D721Med (cell line): ENCODE measurements around the gene TRIOBP.

Source experiments
- DNase-seq: peaks from one replicate; pipeline ENCODE4 v3.0.0; 2011; ENCODE audit warnings: low spot score; ENCODE audit not compliant: insufficient read length
- FAIRE-seq: peaks from 2 replicates; lab custom pipeline; 2011; peaks lifted over from hg19 to GRCh38; lab: Jason Lieb, UNC
- CTCF ChIP-seq: IDR thresholded peaks from 2 replicates; pipeline ENCODE4 v1.5.1; 2012; ENCODE audit warnings: mild to moderate bottlenecking, control low read depth; ENCODE audit not compliant: insufficient read depth; ENCODE audit errors: missing control alignments

The TRIOBP gene

GRCh38 chr22:37734964-37735451 is 38.2 kb downstream of the TRIOBP start:
- no peak for DNase-seq
- no peak for FAIRE-seq

GRCh38 chr22:37739035-37739434 is 42.2 kb downstream of the TRIOBP start:
- FAIRE-seq = no peak

More at GRCh38 chr22:37734964-37735451, 38.2 kb downstream of the TRIOBP start:
- no peak for TF ChIP-seq CTCF

GRCh38 chr22:37739611-37740049 is 42.8 kb downstream of the TRIOBP start:
- FAIRE-seq = no peak
- no peak for DNase-seq
- TF ChIP-seq CTCF = no peak

More at GRCh38 chr22:37739035-37739434, 42.2 kb downstream of the TRIOBP start:
- DNase-seq = no peak
- no peak for TF ChIP-seq CTCF

GRCh38 chr22:37740455-37741311 is 43.8 kb downstream of the TRIOBP start:
- FAIRE-seq (no peak), DNase-seq (no peak)
- no peak for TF ChIP-seq CTCF

- FAIRE-seq = no peak
- DNase-seq = no peak
- TF ChIP-seq CTCF = no peak
Measured at GRCh38 chr22:37741312-37741795, 44.5 kb downstream of the TRIOBP start.

GRCh38 chr22:37742376-37743171 is 45.7 kb downstream of the TRIOBP start:
- TF ChIP-seq CTCF = no peak
- DNase-seq (no peak), FAIRE-seq (no peak)
